Calu3 (cell line): ENCODE measurements around the gene PAPPA. TPM values are rescaled to one million over a fixed set of nuclear protein-coding genes. Genes with fewer than 3 reads are reported as not detected.

Experiments used
- BruUV-seq: library from RNA; stranded (reverse); fragments of 400-500 nt; replicated peaks from 2 replicates; lab custom pipeline; 2021; lab: Mats Ljungman, UMichigan
- CTCF ChIA-PET: fragments of 300-600 bp; sonication (Branson Sonifier 250); formaldehyde crosslinking; loops from one replicate; lab custom pipeline; 2022; ENCODE audit warnings: antibody characterized with exemption; lab: Charles Lee
- DNase-seq: peaks from one replicate; pipeline ENCODE4 v3.0.0; 2022
- H3K27ac Mint-ChIP-seq: one replicate; pipeline ENCODE4 v1.8.0; 2022; ENCODE audit warnings: mixed read lengths; ENCODE audit not compliant: unreplicated experiment
- H3K27me3 Mint-ChIP-seq: one replicate; pipeline ENCODE4 v1.8.0; 2022; ENCODE audit warnings: mixed read lengths; ENCODE audit not compliant: unreplicated experiment
- H3K36me3 Mint-ChIP-seq: one replicate; pipeline ENCODE4 v1.8.0; 2022; ENCODE audit warnings: mild to moderate bottlenecking, moderate library complexity, mixed read lengths; ENCODE audit not compliant: insufficient read depth, unreplicated experiment
- H3K4me1 Mint-ChIP-seq: one replicate; pipeline ENCODE4 v1.8.0; 2022; ENCODE audit warnings: mild to moderate bottlenecking, low read depth, mixed read lengths; ENCODE audit not compliant: unreplicated experiment
- H3K4me3 Mint-ChIP-seq: one replicate; pipeline ENCODE4 v1.8.0; 2022; ENCODE audit warnings: mild to moderate bottlenecking, low read depth, moderate library complexity, mixed read lengths; ENCODE audit not compliant: unreplicated experiment
- H3K9me3 Mint-ChIP-seq: one replicate; pipeline ENCODE4 v1.8.0; 2022; ENCODE audit warnings: low read depth, mixed read lengths; ENCODE audit not compliant: unreplicated experiment
- CTCF ChIP-seq: fragments of 200-600 bp; IDR thresholded peaks from one replicate; pipeline ENCODE4 v1.8.0; 2022; ENCODE audit warnings: antibody characterized with exemption; ENCODE audit not compliant: unreplicated experiment
- intact Hi-C: fragments of 100-400 bp; cut with micrococcal nuclease; formaldehyde crosslinking; loops from one replicate; pipeline ENCODE4 v1.10.0; 2022; ENCODE audit not compliant: unreplicated experiment
- total RNA-seq: library from RNA; stranded (reverse); gene quantifications from 2 replicates; pipeline ENCODE4 v1.2.3, GENCODE V29; 2022

PAPPA gene
- total RNA-seq, 1 experiment from 2014 or later, result not detected

- Mint-ChIP-seq H3K4me3 (no peak overlapping the region), H3K27me3 (no peaks in the 10 kb centered on the region), H3K9me3 (no peaks in the 10 kb centered on the region), H3K27ac (no peak overlapping the region), H3K36me3 (no peaks in the 10 kb centered on the region), H3K4me1 (no peaks in the 10 kb centered on the region)
- CTCF ChIA-PET, result no interaction called here
- TF ChIP-seq CTCF, result no peak
- no TSS peak for BruUV-seq
- intact Hi-C loops, result no loop called here
- no peak for DNase-seq
Observed at GRCh38 chr9:116361547-116361946, 208.0 kb downstream of the PAPPA start.

GRCh38 chr9:116362493-116362892, 208.9 kb downstream of the PAPPA start:
- Mint-ChIP-seq H3K27ac (no peak overlapping the region), H3K4me3 (no peak overlapping the region), H3K36me3 (no peaks in the 10 kb centered on the region), H3K9me3 (no peaks in the 10 kb centered on the region), H3K4me1 (no peaks in the 10 kb centered on the region), H3K27me3 (no peaks in the 10 kb centered on the region)
- CTCF ChIA-PET, result no interaction called here
- DNase-seq, result no peak
- no TSS peak for BruUV-seq
- TF ChIP-seq CTCF, result no peak
- intact Hi-C loops, result no loop called here

- Mint-ChIP-seq H3K9me3 (peaks cover 3% of the 10 kb centered on the region), H3K36me3 (no peaks in the 10 kb centered on the region), H3K27ac (no peak overlapping the region), H3K4me1 (no peaks in the 10 kb centered on the region), H3K4me3 (no peak overlapping the region), H3K27me3 (no peaks in the 10 kb centered on the region)
- TF ChIP-seq CTCF, result no peak
- intact Hi-C loops, result no loop called here
- no TSS peak for BruUV-seq
- CTCF ChIA-PET, result no interaction called here
- no peak for DNase-seq
Observed at GRCh38 chr9:116365056-116365471, 211.5 kb downstream of the PAPPA start.

GRCh38 chr9:116366241-116366640, 212.7 kb downstream of the PAPPA start:
- H3K9me3 Mint-ChIP-seq, result peaks cover 3% of the 10 kb centered on the region
- intact Hi-C loops, result no loop called here
- no peak for TF ChIP-seq CTCF
- CTCF ChIA-PET, result no interaction called here
- no peak overlapping the region for H3K27ac Mint-ChIP-seq
- H3K4me1 Mint-ChIP-seq, result no peaks in the 10 kb centered on the region
- no peaks in the 10 kb centered on the region for H3K36me3 Mint-ChIP-seq
- no peak overlapping the region for H3K4me3 Mint-ChIP-seq
- no TSS peak for BruUV-seq
- DNase-seq, result no peak
- H3K27me3 Mint-ChIP-seq, result no peaks in the 10 kb centered on the region
